HS-5 (cell line): ENCODE measurements around the gene KNOP1.
"Not testable (repeated sequence)": the region's sequence is repeated elsewhere in the genome, so short reads cannot be mapped to it uniquely, and the experiment has no call there.

Experiments
- DNase-seq: peaks from one replicate; pipeline ENCODE4 v3.0.0-alpha.2; 2012; ENCODE audit warnings: low read depth

KNOP1 gene

DNA sequence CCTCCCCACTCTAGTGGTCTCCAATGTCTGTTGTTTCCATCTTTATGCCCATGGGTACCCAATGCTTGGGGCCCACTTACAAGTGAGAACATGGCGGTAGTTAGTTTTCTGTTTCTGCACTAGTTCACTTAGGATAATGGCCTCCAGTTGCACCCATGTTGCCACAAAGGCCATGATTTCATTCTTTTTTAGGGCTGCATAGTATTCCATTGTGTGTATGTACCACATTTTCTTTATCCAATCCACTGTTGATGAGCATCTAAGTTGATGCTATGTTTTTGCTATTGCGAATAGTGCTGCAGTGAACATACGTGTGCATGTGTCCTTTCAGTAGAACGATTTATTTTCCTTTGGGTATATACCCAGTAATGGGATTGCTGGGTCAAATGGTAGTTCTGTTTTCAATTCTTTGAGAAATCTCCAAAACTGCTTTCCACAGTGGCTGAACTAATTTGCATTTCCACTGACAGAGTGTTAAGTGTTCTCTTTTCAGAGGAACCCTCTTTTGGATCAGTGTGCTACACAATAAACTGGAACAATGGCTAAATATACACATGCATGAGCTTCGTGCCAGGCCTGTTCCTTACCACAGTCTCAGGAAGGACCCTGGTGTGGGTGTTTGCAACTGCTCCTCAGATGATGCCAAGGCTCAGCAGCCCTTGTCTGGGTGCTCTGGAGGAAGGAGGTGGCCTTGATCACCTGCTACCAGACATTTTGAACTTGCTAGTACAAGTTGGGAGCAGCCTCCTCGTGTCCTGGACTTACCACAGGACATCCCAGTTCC is 34.4 kb downstream of the KNOP1 start:
- no peak for DNase-seq

DNA sequence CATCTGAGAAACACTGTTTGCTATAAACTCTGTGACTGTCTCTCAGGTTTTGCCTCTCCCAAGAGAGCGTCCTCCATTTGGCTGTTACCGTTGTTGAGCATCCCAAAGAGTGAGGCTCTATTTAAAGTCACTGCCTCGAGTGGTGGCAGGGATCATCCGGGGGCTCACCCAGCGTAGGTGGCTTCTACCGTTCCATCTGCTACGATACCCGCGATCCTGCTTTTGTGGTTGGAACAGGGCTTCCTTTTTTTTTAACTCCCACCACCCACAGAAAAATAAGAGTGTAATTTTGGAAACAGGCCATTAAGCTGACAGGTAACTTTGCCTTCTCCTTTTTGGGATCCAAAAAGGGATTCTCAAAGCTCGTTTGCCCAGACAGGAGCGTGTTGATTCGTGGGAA is 36.4 kb downstream of the KNOP1 start:
- DNase-seq, result no peak

DNA sequence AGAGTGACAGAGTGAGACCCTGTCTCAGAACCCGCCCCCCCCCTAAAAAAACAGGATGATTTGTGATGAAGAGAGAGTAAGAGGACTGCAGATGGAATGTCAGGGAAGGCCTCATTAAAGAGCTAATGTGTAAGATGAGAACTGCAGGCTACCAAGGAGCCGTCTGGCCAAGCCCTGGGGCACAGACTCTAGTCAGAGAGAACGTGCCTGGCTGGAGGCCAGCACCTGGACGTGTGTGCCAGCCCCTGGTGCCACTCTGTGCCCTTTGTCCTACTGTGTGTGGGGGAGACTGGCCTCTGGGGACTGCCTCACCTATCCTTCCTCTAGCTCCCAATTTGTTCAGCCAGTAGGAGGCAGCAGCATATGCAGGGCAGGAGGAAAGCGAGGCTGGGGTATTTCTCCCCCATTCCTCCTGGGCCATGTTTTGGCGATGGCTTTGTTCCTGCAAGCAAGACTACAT is 37.1 kb downstream of the KNOP1 start:
- no peak for DNase-seq

DNA sequence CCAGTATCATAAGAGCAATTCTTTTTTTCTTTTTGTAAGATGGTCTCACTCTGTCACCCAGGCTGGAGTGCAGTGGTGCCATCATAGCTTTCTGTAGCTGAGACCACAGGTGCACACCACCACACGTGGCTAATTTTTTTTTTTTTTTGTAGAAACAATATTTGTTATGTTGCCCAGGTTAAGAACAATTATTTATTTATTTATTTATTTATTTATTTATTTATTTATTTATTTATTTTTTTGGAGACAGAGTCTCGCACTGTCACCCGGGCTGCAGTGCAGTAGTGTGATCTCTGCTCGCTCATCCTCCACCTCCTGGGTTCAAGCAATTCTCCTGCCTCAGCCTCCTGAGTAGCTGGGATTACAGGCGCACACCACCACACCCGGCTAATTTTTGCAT is 38.7 kb downstream of the KNOP1 start:
- DNase-seq, result not testable (repeated sequence)

DNA sequence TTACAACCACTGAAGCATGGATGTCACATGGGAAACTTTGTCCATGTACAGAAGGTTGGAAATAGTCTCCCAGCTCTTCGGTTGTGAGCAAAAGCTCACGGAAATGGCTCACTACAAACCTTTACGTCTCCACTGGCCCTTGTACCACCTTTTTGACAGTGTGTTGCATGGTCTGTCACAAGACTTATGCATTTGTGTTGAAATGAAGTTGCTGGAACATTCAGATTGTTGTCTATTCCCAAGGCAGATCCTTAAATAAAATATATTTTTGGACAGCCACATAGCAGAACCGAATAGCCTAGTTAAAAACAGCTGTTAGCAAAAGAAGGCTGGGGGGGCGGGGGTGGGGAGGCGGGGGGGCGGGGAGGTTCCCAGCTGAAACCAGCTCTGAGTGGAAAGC is 39.2 kb downstream of the KNOP1 start:
- no peak for DNase-seq

DNA sequence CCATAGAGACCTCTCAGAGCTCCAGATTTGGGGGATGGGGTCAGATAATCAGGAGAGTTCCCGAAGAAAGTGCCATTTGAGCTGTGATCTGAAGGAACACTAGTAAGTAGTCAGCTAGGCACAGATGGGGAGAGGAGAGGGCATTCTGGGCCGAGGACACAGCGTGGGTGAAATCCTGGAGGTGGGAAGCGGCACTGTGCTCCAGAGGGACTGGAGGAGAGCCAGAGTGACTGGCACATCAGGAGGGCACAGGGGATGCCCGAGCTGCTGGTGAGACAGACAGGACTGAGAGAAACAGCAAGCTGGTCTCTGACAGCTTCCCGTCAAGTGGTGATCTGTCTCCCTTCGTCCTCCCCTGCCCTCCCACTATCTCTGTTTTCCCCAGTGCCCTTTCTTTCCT is 40.6 kb downstream of the KNOP1 start:
- DNase-seq, result no peak

DNA sequence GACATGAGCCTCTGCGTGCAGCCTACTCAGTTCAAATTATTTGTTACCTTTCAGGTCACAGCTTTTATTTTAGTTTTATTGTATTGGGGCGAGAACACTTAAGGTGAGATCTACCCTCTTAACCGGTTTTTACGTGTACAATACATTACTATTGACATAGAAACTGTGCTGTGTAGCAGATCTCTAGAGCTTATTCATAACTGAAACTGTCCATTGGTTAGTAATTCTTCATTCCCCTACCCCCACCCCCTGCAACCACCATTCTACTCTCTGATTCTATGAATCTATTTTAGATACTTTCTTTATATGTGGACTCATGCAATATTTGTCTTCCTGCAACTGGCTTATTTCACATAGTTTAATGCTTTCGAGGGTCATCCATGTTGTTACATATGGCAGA is 43.5 kb downstream of the KNOP1 start:
- DNase-seq, result no peak

DNA sequence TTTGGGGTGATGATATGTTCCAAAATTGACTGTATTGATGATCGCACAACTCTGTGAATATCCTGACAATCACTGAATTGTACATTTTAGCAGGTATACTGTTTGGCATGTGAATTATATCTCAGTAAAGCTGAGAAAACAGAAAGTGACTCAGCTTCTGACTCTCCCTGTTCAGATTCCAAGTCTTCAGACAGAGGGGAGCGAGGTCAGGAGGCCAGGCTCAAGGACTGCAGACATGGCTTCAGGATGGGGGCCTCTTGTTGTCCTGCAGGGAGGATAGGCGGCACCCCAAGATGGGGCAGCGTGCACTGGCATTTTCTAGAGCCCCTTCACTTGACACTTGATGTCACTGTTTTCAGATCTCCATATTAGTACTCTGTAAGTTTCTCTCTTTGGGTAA is 45.6 kb downstream of the KNOP1 start:
- no peak for DNase-seq

DNA sequence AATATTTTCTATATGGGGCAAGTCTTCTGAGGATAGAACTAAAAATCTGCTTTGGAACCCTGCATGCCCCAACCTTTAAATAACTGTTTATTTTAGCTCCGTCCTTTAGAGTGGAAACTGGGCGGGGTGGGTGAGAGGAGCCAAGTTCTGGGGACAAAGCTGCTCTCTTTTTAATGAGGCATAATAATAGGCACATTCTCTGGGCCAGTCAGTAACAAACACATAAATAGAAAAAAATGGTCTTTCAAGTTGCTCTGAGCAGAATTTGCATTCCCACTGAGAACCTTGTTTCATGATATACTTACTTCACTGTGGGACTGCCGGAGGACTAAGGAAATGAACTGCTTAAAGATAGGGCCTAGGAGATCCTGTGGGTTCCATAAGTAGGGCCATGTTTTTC is 51.5 kb downstream of the KNOP1 start:
- DNase-seq, result no peak

DNA sequence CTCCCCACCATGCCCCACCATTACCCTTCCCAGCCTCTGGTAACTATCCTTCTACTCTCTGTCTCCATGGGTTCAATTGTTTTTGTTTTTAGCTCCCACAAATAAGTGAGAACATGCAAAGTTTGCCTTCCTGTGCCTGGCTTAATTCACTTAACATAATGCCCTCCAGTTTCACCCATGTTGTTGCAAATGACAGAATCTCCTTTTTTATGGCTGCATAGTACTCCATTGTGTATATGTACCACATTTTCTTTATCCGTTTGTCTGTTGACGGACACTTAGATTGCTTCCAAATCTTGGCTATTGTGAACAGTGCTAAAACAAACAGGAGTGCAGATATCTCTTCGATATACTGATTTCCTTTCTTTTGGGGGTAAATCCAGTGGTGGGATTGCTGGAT is 52.7 kb downstream of the KNOP1 start:
- not testable (repeated sequence) for DNase-seq

DNA sequence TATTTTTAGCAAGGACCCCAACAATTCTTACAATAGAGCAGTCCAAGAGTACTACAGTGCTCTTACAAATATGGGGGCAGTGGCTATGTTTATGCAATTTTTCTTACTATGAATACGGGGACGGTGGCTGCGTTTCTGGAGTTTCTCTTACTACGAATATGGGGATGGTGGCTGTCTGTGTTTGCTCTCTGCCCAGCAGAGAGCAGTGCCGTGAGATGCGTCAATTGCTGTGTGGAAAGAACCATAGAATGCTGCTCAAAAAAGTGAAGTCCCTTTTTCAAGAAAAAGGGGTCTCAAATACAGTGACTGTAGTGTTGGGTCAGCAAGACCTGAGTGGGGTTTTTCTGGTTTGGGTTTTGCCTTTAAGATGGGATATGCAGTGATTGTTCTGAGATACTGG is 53.9 kb downstream of the KNOP1 start:
- no peak for DNase-seq

DNA sequence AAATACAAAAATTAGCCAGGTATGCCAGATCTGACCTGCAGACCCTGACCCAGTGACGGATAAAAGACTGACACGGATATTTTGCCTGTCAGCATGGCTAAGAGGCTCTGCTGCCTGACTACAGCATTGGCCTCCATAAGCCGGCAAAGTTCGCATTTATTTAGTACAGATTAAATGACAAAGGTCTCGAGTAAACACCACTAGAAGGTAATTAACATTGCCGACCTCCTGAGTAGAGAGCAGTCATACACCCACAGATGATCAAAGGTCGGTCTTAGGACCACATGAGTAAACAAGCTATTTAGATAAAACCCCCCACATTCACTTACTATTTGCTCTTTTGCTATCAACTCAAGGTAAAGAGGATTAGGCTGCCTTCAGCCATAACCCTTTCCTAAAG is 55.7 kb downstream of the KNOP1 start:
- DNase-seq, result no peak

DNA sequence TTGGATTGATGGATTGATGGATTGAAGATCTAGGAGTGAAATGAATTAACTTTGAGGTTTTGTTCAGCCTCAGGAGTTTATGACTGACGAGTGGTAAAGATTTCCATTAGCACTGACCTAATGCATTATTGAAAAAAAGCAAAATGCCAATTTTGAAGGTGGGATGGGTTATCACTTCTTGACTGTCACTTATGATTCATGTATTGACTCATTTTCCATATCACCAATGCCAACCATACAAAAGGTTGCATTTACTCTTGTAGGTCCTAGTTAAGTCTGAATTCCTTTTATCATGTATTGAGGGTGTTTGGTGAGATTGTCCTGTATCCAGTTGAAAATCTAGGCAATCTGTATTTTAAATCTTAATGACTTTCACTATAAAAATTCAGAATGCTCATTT is 57.6 kb downstream of the KNOP1 start:
- DNase-seq, result no peak

DNA sequence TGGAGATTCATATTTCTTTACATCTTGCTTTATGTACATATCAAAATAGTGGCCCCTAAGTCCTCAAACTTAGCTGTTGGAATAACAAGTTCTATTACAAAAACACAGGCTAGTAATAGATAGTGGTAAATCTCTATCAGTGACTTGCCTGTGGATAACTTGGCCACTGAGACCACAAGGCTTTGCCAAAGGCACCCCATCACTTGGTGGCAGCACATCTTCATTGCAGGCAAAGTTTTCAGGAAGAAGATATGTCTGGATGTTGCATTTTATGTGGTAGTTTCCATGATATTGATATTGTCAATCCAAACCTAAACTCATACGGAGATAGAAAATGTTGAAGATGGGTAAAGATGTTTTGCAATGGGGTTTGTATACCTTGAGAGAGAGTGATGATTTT is 58.5 kb downstream of the KNOP1 start:
- DNase-seq, result no peak

DNA sequence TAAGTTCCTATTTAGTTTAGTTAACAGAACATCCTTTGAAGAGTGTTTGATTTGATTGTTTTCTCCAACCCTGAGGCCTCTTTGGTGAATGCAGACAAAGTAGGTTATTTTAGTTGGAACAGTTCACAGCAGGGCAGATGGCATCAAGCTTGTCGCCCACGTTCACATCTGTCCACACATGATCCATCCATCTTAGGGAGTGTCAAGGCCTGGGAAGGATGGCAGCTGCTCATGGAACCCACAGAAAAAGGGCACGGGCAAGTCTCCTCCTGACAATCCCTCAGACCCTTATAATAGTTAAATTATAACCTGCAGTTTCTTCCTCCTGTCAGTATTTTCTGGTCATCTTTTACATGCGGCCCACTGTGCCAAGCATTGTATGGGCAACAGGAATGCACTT is 60.2 kb downstream of the KNOP1 start:
- no peak for DNase-seq

DNA sequence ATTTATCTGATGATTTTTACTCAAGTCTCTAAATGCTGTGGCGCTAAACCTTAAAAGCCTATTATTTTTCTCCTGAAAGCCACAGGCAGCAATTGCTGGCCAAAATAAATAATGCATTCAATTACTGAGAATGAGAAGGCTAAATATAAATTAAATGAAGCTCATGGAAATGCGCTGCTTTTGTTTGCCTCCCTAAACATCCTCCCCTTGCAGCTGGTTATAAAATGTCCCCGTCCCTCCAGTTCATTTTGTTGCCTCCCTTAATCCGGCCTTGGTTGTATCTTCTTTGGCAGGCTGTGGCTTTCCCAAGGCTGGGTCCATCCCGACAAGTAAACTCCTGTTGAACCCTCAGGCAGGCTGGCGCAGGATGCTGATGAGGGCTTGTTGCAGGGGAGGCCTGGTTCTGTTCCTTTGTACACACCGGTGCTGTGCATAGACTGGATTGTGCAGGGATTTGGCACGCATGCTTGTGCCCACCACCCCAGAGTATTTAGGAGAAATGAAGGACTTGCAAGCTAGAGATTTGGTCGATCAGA is 62.7 kb downstream of the KNOP1 start:
- DNase-seq, result no peak

DNA sequence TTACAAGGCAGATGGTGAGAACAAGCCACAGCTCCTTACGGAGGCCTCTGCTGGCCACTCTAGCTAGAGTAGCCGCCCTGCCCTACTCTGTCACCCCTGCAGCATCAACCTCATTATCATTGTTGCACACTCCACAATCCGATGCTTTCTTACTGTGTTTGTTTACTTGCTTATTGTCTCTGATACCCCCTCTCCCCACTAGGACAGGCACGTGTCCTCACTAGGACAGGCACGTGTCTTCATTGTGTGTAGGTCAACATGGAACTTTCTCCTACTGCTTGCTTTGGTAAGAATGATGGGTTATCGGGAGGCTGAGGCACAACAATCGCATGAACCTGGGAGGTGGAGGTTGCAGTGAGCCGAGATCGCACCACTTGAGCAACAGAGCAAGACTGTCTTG is 63.9 kb downstream of the KNOP1 start:
- no peak for DNase-seq
